Skeletal muscle cell (primary cell): ENCODE measurements around the gene MELTF.

Experiments
- DNase-seq: peaks from one replicate; pipeline ENCODE4 v3.0.0-alpha.2; 2010; ENCODE audit warnings: low read depth
- H3K4me3 ChIP-seq: 2 replicates; pipeline ENCODE4 v1.5.1; 2011; ENCODE audit warnings: low read depth, mild to moderate bottlenecking, control low read depth, low read length, moderate library complexity

Gene MELTF

DNA sequence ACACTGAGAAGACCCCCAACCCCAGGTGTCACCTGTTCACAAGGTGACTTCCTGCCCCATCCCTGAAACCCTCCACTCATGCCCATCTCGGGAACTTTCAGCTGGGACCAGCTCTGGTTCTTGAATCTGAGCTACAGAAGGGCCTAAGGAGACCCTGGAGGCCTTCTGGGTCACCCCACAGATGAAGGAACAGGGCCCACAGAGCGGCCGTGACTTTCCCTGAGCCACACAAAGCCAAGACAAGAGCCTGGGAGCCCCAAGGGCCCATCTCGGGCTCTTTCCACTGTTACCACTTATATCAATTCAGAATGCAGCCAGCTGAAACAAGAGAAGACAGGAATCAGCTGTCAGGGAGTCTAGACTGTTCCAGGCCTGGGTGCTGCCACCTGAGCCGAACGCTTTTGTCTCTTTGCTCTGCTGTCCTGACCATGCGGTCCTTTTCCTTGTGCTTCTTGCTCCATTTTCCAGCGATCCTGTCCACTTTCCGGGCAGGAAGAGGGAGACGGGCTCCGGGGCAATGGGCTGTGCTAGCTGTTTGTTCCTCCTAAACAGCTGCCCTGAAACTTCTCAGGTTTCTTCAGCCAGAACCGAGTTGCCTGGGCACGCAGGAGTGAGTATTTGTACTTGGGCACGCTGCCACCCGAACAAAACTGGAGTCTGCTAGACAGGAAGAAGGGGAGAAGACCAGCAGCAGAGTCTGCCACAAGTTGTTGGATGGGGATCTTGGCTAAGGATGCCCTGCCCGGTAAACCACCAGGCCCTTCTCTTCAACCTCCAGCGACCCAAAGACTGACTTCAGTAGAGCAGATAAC is 33.0 kb downstream of the MELTF start:
- no peak for DNase-seq
- no peak overlapping the region for H3K4me3 ChIP-seq

DNA sequence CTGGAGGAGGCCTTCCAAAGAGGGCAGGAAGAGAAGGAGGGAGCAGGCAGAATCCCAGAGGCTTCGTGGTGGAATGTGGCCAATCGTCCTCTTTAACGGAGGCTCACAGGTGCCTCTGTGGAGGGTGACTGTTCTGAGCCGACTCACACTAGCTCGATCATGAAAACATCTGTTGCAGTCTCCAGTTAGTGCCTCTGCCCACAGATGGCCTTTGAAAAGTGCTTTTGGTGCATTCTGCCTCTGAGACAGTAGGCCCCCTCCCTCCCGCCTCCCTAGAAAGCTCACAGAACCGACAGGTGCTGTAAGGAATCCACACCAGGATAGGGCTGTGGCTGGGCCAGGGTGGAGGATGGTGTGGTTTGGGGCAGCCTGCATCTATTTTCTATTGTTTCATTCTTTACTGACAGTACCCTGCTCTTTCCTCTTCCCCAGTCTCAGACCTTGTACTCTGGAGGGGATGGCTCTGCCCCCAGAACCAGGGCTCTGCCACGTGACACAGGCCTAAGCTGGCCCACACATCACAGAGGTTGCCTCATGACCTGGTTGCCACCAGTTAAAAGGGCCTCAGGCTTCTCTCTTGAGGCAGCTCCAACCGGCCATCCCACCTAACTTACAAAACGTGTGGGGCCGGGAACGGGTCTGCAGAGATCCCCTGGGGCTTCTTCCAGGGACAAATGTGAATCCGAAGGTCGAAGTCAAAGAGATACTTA is 33.8 kb downstream of the MELTF start:
- peak; percentile 42 for DNase-seq
- H3K4me3 ChIP-seq: no peak overlapping the region

DNA sequence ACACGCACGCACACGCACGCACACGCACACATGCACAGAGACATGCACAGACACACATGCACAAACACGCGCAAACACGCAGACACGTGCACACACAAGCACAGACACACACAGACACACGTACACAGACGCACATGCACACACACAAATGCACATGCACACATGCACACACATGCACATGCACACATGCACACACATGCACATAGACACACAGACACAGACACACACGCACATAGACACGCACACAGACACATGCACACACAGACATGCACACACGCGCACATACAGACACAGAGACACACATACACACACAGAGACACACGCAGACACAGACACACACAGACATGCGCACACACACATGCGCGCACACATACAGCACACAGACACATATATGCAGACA is 34.6 kb downstream of the MELTF start:
- no peak for DNase-seq
- no peak overlapping the region for H3K4me3 ChIP-seq

DNA sequence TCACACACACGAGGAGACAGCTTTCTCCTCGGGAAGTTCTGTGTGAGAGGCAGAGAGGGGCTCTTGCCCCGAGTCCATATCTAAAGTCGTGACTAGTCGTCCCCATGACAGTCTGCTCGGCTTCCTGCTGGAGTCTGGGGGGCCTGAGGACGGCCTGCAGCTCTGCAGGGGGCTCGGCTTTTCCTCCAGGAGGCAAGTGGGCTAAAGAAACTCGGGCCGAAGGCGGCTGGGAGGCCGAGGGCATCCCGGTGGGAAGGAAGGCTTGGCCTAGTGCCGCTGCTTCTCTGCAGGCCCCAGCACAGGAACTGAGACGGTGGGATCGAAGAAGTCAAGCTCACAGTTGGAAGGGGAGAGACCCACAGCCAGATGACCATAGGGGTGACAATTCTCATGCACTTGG is 35.6 kb downstream of the MELTF start:
- H3K4me3 ChIP-seq: no peak overlapping the region
- DNase-seq: no peak

DNA sequence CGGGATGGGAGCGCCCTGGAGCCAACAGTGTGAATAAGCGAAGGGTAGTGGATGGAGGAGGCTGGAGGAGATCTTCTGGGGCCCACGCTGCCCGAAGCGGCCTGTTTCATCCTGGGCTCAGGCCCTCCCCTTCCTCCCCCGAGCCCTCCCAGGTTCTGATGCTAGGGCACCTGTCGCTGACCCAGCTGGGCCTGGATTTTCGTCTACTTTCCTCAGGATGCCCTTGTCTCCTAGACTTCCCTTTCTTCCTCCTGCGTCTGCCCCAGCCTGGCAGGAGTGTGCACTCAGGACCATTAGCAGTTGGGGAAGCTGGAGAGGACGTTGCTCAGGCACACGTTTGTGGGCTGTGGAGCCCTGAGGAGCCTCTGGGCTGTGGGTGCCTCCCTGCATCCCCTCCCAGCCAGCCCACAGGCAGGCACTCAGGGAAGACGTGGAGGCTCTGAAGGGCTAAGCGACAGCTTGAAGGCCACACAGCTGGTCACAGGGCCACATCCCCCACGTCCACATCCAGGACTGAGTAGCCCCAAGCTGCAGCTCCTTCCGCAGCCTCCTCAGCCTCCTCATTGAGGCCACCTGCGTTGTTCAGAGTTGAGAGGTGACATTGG is 37.1 kb downstream of the MELTF start:
- no peak for DNase-seq
- H3K4me3 ChIP-seq: no peak overlapping the region

DNA sequence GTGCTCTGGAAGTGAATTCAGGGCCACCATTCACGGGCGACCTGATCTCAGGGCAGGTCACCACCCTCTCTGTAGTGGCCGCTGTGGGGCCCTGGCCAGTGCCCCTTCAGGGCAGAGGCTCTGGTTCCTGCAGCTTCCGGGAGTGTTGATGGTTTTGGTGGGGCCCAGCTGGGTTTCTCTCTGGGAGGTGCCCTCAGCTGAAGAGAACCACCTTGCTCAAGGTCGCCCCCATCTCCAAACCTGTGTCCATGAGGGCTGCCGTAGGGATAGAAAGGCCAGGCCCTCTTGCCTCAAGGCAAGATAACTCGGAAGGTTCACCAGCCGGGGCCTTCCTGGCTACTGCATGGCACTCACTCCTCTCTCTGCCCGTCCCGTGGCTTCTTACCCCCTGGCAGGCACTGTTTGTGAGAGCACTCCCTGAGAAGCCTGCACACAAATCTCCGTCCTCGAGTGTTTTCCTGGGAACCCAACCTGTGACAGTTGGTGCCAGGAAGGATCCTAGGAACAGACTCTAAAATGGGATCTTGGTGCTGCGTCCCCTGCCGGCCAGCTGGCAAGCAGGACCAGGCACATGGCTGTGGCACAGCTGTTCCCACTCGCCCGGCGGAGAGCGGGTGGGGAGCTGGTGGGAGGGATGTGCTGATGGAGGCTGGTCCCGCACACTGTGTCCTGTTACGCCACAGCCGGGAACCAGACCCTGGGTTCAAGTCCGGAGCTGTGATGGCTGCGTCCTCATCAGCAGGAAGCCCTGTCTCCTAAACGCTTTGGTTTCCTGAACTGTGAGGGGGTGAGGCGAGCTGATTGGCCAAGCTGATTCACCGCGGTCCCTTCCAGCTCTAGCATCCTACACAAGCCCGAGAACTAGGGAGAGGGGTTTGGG is 37.8 kb downstream of the MELTF start:
- no peak for DNase-seq
- no peak overlapping the region for H3K4me3 ChIP-seq

DNA sequence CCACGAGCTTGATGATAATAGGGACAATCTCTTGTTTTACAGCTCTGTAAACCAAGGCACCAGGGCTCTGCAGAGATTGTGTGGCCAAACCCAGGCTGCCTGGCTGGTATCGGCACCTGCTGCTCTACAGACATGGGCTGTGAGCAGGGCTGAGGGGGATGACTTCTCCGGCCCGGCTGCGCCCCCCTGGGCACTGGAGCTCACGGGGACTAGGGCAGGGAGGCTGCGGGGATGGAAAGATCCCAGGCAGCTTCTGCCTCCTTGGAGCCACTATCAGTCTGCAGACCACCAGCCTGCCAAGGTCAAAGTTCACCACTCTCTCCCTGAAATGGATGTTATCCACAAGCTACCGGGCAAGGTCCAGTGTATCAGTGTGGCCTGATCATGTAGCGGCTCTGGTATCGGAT is 39.0 kb downstream of the MELTF start:
- DNase-seq: no peak
- no peak overlapping the region for H3K4me3 ChIP-seq

DNA sequence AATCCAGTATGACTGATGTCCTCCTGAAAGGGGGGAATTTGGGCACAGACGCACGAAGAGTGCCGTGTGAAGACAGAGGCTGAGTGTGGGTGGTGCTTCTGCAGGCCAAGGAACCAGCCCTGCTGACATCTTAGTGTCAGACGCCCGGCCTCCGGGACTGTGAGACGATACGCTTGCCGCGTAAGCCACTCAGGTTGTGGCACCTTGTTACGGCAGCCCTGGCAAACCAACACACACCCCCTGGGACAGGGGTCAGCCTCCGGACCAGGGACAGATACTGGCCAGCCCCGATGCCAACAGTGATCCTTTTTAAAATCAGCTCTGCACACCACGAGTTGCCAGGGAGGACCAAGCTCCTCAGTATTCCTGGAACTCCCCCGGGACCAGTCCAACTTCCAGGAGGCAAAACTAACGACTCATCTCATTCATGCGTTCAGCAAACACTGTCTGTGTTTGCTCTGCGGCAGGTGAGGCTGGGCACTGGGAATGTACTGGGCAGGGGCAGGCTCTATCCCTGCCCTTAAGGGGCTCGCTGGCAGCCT is 39.8 kb downstream of the MELTF start:
- no peak overlapping the region for H3K4me3 ChIP-seq
- DNase-seq: peak; percentile 28

DNA sequence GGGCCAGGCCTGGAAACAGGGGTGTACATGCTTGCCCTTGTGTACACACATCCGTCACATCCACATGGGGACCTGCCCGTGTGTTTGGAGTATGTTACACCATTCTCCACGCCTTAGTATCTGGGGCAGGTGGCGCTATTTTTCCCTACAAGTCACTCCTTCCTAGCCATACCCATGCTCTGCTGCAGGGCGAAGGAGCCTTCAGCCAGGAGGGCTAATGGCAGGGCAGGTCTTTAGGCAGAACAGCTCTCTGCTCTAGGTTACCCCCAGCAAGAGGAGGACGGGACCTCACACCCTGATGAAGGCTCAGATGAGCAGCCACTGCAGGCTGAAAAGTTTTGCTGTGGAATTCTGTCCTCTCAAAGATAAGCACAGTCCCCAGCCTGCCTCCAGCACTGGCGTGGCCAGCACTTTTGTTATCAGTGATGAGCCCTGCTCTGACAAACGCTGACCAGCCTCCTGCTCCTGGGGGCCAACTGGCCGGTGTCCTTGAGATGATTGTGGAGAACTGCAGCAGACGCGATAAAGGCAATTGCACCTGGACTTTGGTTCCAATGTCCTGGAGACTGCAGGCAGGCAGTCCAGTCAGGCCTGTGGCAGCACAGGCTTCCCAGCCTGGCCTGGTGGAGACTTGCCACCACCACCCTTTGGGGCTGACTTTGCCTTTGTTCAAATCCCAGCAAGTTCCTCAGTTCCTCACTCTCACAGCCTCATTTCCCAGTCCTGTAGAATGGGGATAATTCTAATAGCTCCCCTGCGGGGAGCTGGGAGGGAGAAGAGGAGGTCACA is 41.2 kb downstream of the MELTF start:
- H3K4me3 ChIP-seq: no peak overlapping the region
- no peak for DNase-seq

DNA sequence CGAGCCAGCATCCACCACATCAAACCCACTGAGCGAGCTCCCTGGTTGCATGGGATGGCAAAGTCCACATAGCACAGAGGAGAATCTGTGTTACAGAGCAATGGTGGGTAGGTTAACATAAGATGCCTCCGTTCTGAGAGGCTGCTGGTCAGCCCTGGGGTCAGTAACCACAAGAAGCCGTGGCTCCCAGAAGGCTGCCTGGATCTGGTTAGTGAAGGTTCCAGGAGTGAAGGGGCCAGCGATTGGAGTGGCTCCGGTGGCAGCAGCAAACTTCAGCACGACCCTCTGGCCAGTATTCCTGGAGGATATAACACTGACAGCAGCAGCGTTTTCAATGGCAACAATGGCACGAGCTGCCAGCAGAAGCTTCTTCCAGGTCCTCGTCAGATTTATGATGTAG is 42.6 kb downstream of the MELTF start:
- H3K4me3 ChIP-seq: no peak overlapping the region
- no peak for DNase-seq

DNA sequence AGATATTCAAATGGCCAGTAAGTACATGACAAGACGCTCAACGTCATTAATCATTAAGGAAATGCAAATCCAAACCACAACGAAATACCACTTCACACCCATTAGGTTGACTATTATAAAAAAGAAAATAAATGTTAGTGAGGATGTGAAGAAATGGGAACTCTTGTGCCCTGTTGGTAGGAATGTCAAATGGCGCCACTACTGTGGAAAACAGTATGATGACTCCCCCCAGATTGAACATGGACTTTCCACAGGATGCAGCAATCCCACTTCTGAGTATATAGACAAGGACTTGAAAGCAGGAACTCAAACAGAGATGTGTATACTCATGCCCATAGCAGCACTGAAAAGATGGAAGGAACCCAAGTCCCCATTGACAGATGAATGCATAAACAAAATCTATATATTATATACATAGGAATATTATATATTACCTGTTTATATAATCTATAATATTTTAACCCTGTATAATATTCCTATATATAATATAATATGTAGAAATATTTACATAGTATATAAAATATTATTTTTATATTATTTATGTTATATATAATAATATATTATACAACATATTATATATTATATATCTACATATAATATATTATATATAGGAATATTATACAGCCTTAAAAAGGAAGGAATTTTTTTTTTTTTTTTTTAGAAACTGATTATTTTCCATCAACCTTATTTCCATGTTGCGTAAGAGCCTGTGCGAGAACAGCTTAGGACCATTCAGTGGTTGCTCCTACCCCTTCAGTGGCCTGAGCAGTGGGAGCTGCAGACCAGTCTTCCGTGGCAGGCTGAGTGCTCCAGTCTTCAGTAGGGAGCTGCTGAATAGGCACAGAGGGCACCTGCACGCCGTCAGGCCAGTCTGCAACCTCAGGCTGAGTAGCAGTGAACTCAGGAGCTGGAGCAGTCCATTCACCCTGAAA is 43.4 kb downstream of the MELTF start:
- no peak overlapping the region for H3K4me3 ChIP-seq
- DNase-seq: no peak

DNA sequence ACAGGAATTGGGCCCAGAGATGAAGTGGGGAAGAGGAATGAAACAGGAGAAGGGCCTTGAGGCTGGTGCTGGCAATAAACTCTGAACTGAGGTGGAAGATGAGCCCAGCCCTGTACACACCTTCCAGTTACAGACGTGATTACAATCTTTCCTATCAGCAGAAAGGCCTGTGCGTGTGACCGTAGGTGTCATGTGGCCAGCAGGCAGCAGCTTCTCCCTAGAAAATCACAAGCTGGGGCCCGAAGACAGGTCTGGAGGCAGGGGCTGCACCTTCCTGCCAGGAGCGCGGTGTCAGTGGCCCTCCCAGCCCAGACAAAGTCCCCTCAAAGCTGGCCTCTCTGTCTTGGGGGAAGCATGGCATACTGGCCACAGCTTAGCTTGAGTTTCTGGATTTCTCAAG is 44.3 kb downstream of the MELTF start:
- DNase-seq: no peak
- no peak overlapping the region for H3K4me3 ChIP-seq

DNA sequence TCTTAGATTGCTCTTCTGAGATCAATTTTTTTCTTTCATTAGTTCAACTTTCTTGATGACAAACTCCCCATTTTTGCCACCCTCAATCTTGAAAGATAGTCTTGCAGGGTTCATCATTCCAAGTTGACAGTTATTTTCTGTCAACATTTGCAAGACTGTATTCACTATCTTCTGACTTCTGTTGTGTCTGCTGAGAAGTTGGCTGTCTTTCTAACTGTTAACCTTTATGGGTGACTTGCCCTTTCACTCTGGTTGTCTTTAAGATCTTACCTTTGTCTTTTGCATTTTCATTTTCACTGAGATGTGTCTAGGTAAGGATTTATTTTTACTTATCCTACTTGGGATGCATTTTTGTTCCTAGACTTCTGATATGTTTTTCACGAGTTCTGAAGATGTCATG is 46.4 kb downstream of the MELTF start:
- DNase-seq: no peak

DNA sequence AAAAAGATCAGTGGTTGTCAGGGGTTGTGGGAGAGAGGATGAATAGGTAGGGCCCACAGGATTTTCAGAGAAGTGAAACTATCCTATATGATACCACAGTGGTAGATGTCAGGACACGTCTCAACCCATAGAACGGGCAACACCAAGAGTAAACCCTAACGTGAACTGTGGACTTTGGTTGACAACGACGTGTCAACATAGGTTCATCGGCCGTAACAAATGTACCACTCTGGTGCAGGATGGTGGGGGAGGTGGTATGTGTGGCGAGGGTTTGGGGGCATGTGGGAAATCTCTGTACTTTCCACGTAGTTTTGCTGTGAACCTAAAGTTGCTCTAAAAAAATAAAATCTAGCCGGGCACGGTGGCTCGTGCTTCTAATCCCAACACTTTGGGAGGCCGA is 48.0 kb downstream of the MELTF start:
- H3K4me3 ChIP-seq: no peak overlapping the region
- DNase-seq: no peak

More for the DNA sequence above, 46.4 kb downstream of the MELTF start:
- no peak overlapping the region for H3K4me3 ChIP-seq

DNA sequence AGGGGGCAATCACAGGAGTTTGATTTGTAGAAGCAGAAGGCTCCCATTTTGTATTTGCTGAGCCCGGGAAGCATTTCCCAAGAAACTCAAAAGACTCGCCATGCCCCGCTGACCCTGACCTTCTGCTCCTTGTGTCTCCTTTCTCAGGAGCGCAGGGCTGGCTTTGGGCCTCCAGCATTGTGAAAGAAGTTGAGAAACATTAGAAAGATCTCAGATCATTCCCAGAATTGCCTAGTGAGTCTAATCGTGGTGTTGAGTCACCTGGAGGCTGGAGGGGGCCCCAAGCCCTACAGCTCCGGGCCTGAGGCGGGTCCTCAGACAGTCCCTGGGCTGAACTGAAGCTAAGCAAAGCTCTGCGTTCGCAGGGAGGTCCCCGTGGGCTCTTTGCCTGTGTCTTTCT is 50.1 kb downstream of the MELTF start:
- H3K4me3 ChIP-seq: no peak overlapping the region
- peak; percentile 92 for DNase-seq

DNA sequence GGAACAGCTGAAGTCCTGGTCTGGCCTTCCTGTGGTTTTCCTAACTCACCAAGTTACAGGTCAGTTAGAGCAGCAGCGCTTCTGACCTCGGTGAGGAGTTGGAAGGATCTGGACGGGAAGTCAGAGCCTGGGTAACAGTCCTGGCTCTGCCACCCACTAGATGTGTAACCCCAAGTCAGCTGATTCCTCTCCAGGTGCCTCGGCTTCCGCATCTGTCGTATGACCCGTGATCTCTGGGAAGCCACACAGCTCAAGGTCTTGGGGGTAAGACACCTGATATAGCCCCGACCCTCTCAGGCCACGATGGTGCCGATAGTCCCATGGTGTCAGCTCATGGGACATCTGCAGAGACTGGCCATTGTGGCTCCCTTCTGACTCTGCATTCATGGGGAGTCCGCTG is 52.7 kb downstream of the MELTF start:
- DNase-seq: no peak
- H3K4me3 ChIP-seq: no peak overlapping the region

DNA sequence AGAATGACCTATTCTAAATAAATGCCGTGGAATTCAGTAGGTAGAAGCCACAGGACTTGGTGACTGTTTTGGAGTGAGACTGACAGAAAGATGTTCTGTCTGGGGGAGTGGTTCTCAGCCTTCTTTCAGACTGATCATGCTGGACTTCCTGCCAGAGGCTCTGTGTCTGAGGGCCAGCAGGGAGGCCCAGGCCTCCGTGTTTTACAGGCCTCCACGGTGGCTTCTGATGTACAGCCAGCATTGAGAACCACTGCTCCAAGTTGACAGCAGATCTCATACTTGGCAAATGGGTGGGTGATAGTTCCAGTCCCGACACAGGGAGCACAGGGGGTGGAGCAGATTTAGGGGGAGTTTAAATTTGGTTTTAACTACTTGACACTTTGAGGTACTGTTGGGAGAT is 54.3 kb downstream of the MELTF start:
- DNase-seq: no peak
- no peak overlapping the region for H3K4me3 ChIP-seq

DNA sequence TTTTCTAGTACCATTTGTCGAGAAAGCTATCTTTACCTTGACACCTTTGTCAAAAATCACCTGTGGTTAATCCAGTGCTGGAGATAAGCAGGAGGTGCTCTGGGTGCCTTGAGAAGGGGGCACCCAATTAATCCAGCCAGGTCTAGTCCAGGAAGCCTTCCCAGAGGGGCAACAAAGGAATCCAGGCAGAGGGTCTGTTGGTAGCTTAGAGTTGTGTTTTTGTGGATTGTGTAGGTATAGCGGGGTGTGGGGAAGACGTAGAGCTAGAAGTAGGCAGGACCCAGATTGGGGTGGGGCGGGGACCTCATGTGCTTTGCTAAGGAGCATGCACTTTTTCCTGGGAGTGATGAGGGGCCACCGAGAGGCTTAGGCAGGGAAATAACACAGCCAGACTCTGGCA is 55.0 kb downstream of the MELTF start:
- no peak for DNase-seq
- H3K4me3 ChIP-seq: no peak overlapping the region
